Kidney (tissue), 14 donors: ENCODE measurements around the gene LDOC1. TPM values are rescaled to one million over a fixed set of nuclear protein-coding genes. Genes with fewer than 3 reads are reported as not detected.
"Not testable (repeated sequence)": the region's sequence is repeated elsewhere in the genome, so short reads cannot be mapped to it uniquely, and the experiment has no call there.

Experiments used
- DNase-seq, 5 donors: peaks; one replicate each; pipeline ENCODE4 v3.0.0-alpha.2; 2013 to 2020
- FAIRE-seq: peaks from 2 replicates; lab custom pipeline; 2012; peaks lifted over from hg19 to GRCh38; lab: Jason Lieb, UNC
- H3K27ac ChIP-seq, 2 donors: one replicate each; pipeline ENCODE4 v1.7.0; 2013; ENCODE audit warnings: low read depth in 2 of 2, low read length in 2 of 2, inconsistent platforms in 1 of 2
- H3K27me3 ChIP-seq: one replicate; pipeline ENCODE4 v1.7.1; 2013; ENCODE audit warnings: low read length, inconsistent platforms; ENCODE audit not compliant: control insufficient read depth, insufficient read depth
- H3K36me3 ChIP-seq, 3 donors: one replicate each; pipeline versions ENCODE4 v1.7.0 to v1.7.1; 2013; ENCODE audit warnings: low read length in 3 of 3, control low read depth in 1 of 3, inconsistent platforms in 1 of 3; ENCODE audit not compliant: insufficient read depth in 3 of 3, control insufficient read depth in 2 of 3
- H3K4me1 ChIP-seq, 3 donors: one replicate each; pipeline versions ENCODE4 v1.7.0 to v1.7.1; 2013; ENCODE audit warnings: low read length in 3 of 3, inconsistent platforms in 1 of 3, low read depth in 1 of 3; ENCODE audit not compliant: control insufficient read depth in 2 of 3, insufficient read depth in 2 of 3
- H3K4me3 ChIP-seq, 3 donors: one replicate each; pipeline versions ENCODE4 v1.7.0 to v1.8.1; 2013; ENCODE audit warnings: low read length in 3 of 3, control low read depth in 1 of 3, inconsistent platforms in 1 of 3
- H3K9ac ChIP-seq, 3 donors: one replicate each; pipeline versions ENCODE4 v1.7.0 to v1.7.1; 2013; ENCODE audit warnings: low read length in 3 of 3, control low read depth in 1 of 3, inconsistent platforms in 1 of 3
- H3K9me3 ChIP-seq, 3 donors: one replicate each; pipeline versions ENCODE4 v1.7.0 to v1.7.1; 2013; ENCODE audit warnings: low read length in 3 of 3, control low read depth in 1 of 3, inconsistent platforms in 1 of 3; ENCODE audit not compliant: control insufficient read depth in 2 of 3, insufficient read depth in 1 of 3
- CTCF ChIP-seq: IDR thresholded peaks from 3 replicates; pipeline ENCODE4 v1.5.1; 2012; ENCODE audit warnings: mild to moderate bottlenecking, moderate library complexity, borderline replicate concordance; ENCODE audit not compliant: insufficient read depth; ENCODE audit errors: extremely low read depth
- intact Hi-C: fragments of 100-400 bp; cut with DNase I; formaldehyde crosslinking; loops from one replicate; pipeline ENCODE4 v1.11.1; 2022
- polyA plus RNA-seq: library from polyadenylated mRNA; stranded (reverse); fragments of 350-450 nt; fragmentation: Illumina TruSeq; extraction: RNeasy Lipid Tissue Mini Kit (QIAGEN cat#74804); gene quantifications from one replicate; pipeline ENCODE4 v1.2.3, GENCODE V29; 2014; ENCODE audit warnings: low read depth, low replicate concordance; ENCODE audit not compliant: insufficient read depth
- total RNA-seq: library from RNA; stranded (reverse); fragmentation: NEBNext Ultra II Directional; extraction: Animal tissue kit (Norgen Biotek cat#: 25700); gene quantifications from one replicate; pipeline ENCODE4 v1.2.1, GENCODE V29; 2021
- donor health status: control.
- donor health status: control.
- donor health status: control.
- donor health status: control.
- donor health status: control.
- donor health status: DM: yes; HTN: yes; CAD: no.
- donor health status: Normal renal cell carcinoma (clear cell type).

LDOC1 gene
- total and polyA plus RNA-seq, 2 donors from 2014 or later: 49.0 to 52.8 TPM

DNA sequence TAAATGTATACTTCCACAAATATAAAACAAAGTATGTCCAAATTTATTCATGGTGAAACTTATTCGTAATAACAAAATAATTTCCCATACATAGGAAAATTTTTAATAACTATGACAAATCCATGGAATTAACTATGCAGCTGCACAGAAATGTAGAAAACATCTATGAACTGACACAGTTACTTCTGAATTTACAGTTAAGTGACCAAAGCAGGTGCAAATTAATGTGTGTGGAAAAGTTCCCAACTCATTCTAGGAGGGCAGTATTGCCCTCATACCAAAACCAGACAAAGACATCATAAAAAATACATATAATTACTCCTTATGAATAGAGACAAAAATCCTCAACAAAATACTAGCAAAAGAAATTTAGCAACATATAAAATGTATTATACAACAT, 12.5 kb downstream of the LDOC1 start:
- Histone ChIP-seq H3K27me3 (no peaks in the 10 kb centered on the region), H3K9ac (no peak overlapping the region), H3K36me3 (no peaks in the 10 kb centered on the region), H3K9me3 (no peaks in the 10 kb centered on the region), H3K4me1 (no peaks in the 10 kb centered on the region), H3K4me3 (no peak overlapping the region), H3K27ac (no peak overlapping the region)
- intact Hi-C loops: no loop called here
- DNase-seq (no peak), FAIRE-seq (no peak)
- no peak for TF ChIP-seq CTCF

DNA sequence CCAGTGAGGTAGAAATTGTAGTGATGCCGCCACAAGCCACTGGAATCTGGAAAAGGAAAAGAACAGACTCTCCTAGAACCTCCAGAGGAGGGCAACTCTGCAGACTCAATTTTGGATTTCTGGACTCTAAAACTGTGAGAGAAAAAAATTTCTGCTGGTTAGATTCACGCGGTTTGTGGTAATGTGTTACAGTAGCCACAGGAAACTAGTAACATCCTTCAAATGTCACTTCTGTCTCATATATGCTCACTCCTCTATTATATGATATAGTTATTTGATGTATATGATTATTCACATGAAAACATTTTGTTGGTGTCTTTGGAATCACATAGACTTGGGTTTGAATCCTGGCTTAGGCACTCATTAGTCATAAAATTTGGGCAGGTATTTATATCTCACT, 18.8 kb downstream of the LDOC1 start:
- H3K4me3 ChIP-seq: no peak overlapping the region
- DNase-seq: no peak
- H3K27me3 ChIP-seq: no peaks in the 10 kb centered on the region
- H3K9me3 ChIP-seq: no peaks in the 10 kb centered on the region
- no peak overlapping the region for H3K27ac ChIP-seq
- H3K4me1 ChIP-seq: no peaks in the 10 kb centered on the region
- TF ChIP-seq CTCF: no peak
- H3K9ac ChIP-seq: no peak overlapping the region
- no peak for FAIRE-seq
- intact Hi-C loops: no loop called here
- H3K36me3 ChIP-seq: no peaks in the 10 kb centered on the region

- H3K27ac ChIP-seq, FAIRE-seq, DNase-seq, H3K9ac ChIP-seq, H3K4me1 ChIP-seq, H3K36me3 ChIP-seq, H3K27me3 ChIP-seq, intact Hi-C loops, H3K9me3 ChIP-seq, H3K4me3 ChIP-seq: not testable (repeated sequence)
Observed at GRCh38 chrX:141155231-141155630, 21.7 kb downstream of the LDOC1 start.

DNA sequence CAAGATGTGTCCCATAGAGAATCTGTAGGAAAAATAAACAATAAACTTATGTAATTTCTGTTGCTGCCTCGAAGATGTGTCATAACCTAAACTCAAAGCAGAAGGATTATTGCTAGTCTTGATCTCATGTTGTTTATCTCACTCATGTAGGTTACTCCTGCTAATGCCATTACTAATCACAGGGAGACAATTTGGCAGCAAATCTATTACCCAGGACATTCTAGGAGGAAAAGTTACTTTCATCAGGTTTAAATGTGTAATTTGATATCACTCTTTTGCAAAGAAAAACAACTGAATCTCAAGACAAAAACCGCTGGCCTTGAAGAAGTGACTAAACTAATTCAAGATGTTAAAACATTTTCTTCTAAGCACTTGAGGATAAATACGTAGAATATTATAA, 34.0 kb downstream of the LDOC1 start:
- Histone ChIP-seq H3K9ac (no peak overlapping the region), H3K4me1 (no peaks in the 10 kb centered on the region), H3K36me3 (no peaks in the 10 kb centered on the region), H3K27ac (no peak overlapping the region), H3K27me3 (no peaks in the 10 kb centered on the region), H3K9me3 (no peaks in the 10 kb centered on the region), H3K4me3 (no peak overlapping the region)
- FAIRE-seq: no peak
- DNase-seq: no peak
- intact Hi-C loops: no loop called here
- TF ChIP-seq CTCF: no peak
